Muscle of leg (tissue), 11 donors: Measurements from ENCODE around the gene NGB. TPM values are rescaled to one million over a fixed set of nuclear protein-coding genes. Genes with fewer than 3 reads are reported as not detected.

Source experiments
- DNase-seq: peaks from one replicate; pipeline ENCODE4 v3.0.0; 2013
- H3K27ac ChIP-seq: one replicate; pipeline ENCODE4 v1.5.1; 2013; ENCODE audit warnings: mild to moderate bottlenecking, low read length, control low read depth
- H3K27me3 ChIP-seq: one replicate; pipeline ENCODE4 v1.6.1; 2013; ENCODE audit warnings: low read length; ENCODE audit not compliant: control insufficient read depth, insufficient read depth
- H3K36me3 ChIP-seq: one replicate; pipeline ENCODE4 v1.6.1; 2013; ENCODE audit warnings: low read length; ENCODE audit not compliant: control insufficient read depth, insufficient read depth
- H3K4me1 ChIP-seq: one replicate; pipeline ENCODE4 v1.6.1; 2013; ENCODE audit warnings: low read length; ENCODE audit not compliant: control insufficient read depth, insufficient read depth
- H3K4me3 ChIP-seq: one replicate; pipeline ENCODE4 v1.5.1; 2013; ENCODE audit warnings: low read length, control low read depth
- H3K9me3 ChIP-seq: replicated peaks from 2 replicates; pipeline ENCODE4 v1.6.1; 2013; ENCODE audit warnings: low read depth, low read length; ENCODE audit not compliant: control insufficient read depth
- WGBS: methylation state at CpG from one replicate; pipeline ENCODE4 v1.1.5; 2013; ENCODE audit warnings: missing lambda C conversion rate; ENCODE audit not compliant: insufficient coverage; 5-methylcytosine and 5-hydroxymethylcytosine counted together
- polyA plus RNA-seq, 8 donors: library from polyadenylated mRNA; unstranded; fragments of 120-200 nt; gene quantifications; one replicate each; pipeline versions ENCODE4 v1.2.1 to v1.2.3, GENCODE V29; 2013; ENCODE audit warnings: inconsistent platforms in 1 of 8, low replicate concordance in 1 of 8; ENCODE audit not compliant: insufficient read length in 8 of 8, insufficient read depth in 1 of 8
- total RNA-seq: library from RNA; stranded (reverse); fragments of 120-200 nt; gene quantifications from one replicate; pipeline ENCODE4 v1.2.4, GENCODE V29; 2013

Gene NGB
- total and polyA plus RNA-seq, 9 donors = 0.17 TPM; not detected in 8

GRCh38 chr14:77224212-77224611 is 46.8 kb downstream of the NGB start:
- H3K4me3 ChIP-seq = no peak overlapping the region
- no peak for DNase-seq
- no peaks in the 10 kb centered on the region for H3K4me1 ChIP-seq
- no peaks in the 10 kb centered on the region for H3K36me3 ChIP-seq
- H3K9me3 ChIP-seq = no peaks in the 10 kb centered on the region
- 17% methylated on average over 4 of the region's 4 CpGs for WGBS
- peaks cover 2% of the 10 kb centered on the region for H3K27me3 ChIP-seq
- no peak overlapping the region for H3K27ac ChIP-seq

DNA sequence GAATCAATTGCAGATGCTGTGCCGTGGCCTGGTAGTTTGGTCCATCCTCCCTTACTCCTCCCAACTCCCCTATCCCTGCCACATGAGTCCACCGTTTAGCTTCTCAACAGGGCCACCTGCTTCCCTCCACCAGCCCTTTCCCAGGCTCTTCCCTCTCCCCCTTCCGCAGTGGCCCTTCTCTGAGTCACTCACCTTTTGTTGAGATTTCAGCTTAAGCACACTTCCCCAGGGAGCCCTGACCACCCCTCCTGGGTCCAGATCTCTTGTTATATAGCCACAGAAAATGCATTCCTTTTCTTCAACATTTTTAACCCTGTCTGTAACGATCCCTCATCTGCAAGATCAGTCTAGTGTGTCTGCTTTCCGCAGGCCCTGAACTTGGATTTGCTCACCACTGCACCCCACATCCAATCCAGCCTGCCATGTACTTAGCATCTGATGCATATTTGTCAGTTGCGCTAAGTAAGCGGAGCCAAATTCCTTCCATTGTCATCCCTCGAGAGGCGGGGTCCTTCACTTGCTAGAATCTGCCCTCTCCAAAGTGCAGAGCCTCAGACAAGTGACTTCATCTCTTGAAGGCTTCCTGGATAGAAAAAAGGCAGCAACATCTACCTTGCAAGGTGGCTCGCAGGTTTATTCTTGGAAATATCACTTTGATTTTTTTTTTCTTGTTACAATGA is 48.3 kb downstream of the NGB start:
- H3K9me3 ChIP-seq = no peaks in the 10 kb centered on the region
- H3K27ac ChIP-seq = no peak overlapping the region
- H3K36me3 ChIP-seq = no peaks in the 10 kb centered on the region
- 37% methylated on average over 9 of the region's 10 CpGs for WGBS
- H3K4me1 ChIP-seq = no peaks in the 10 kb centered on the region
- DNase-seq = no peak
- no peak overlapping the region for H3K4me3 ChIP-seq
- H3K27me3 ChIP-seq = peaks cover 2% of the 10 kb centered on the region

DNA sequence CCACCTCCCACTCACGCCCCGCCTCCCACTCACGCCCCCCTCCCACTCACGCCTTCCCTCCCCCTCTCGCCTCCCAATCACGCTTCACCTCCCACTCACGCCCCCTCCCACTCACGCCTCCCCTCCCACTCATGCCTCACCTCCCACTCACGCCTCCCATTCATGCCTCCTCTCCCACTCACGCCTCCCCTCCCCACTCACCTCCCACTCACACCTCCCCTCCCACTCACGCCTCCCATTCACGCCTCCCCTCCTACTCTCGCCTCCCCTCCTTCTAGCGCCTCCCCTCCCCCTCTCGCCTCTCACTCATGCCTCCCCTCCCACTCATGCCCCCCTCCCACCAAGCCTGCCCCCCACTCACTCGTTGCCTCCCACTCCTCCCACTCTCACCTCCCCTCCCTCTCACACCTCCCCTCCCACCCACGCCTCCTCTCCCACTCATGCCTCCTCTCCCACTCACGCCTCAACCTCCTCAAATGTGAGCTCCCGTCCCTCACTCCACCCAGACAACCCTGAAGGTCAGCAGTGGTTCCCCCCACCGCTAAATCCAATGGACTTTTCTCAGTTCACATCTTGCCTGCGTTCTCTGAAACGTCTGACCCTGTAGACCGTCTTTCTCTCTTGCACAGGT is 49.6 kb downstream of the NGB start:
- H3K9me3 ChIP-seq = no peaks in the 10 kb centered on the region
- H3K4me3 ChIP-seq = no peak overlapping the region
- H3K27ac ChIP-seq = no peak overlapping the region
- WGBS = 68% methylated on average over 19 of the region's 23 CpGs
- H3K36me3 ChIP-seq = no peaks in the 10 kb centered on the region
- H3K4me1 ChIP-seq = no peaks in the 10 kb centered on the region
- peaks cover 4% of the 10 kb centered on the region for H3K27me3 ChIP-seq
- DNase-seq = no peak

- Histone ChIP-seq H3K27ac (no peak overlapping the region), H3K36me3 (no peaks in the 10 kb centered on the region), H3K4me3 (no peak overlapping the region), H3K27me3 (peaks cover 4% of the 10 kb centered on the region), H3K9me3 (no peaks in the 10 kb centered on the region), H3K4me1 (no peaks in the 10 kb centered on the region)
- DNase-seq = no peak
- 60% methylated on average over 4 of the region's 24 CpGs for WGBS
These were observed 50.6 kb downstream of the NGB start for GRCh38 chr14:77220246-77221017.

- Histone ChIP-seq H3K9me3 (no peaks in the 10 kb centered on the region), H3K27me3 (peaks cover 4% of the 10 kb centered on the region), H3K4me3 (no peak overlapping the region), H3K27ac (no peak overlapping the region), H3K4me1 (no peaks in the 10 kb centered on the region), H3K36me3 (no peaks in the 10 kb centered on the region)
- no peak for DNase-seq
- WGBS = 64% methylated on average over 10 of the region's 10 CpGs
These were observed 51.4 kb downstream of the NGB start for GRCh38 chr14:77219591-77219990.

DNA sequence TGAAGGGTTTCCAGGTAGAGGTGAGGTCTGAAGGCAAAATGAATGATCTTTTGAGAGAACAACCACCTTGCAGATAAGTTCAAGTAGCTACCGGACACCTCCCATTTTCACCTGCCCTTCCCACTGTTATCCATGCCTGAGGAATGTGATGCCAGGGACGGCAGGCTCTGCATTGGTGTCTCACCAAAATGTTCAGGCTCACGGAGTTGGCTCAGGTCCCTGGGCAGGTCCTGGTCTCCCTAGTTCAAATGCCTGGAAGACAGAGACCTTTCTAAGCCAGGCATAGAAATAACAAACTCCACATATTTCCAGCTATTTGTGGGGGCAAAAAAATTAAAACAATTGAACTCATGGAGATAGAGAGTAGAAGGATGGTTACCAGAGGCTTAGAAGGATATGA is 53.5 kb downstream of the NGB start:
- H3K27me3 ChIP-seq = peaks cover 4% of the 10 kb centered on the region

More for the DNA sequence above, 53.5 kb downstream of the NGB start:
- no peaks in the 10 kb centered on the region for H3K9me3 ChIP-seq
- DNase-seq = no peak
- H3K36me3 ChIP-seq = no peaks in the 10 kb centered on the region
- no peak overlapping the region for H3K27ac ChIP-seq
- 56% methylated on average over 2 of the region's 3 CpGs for WGBS
- H3K4me3 ChIP-seq = no peak overlapping the region
- H3K4me1 ChIP-seq = no peaks in the 10 kb centered on the region

Other genes starting within 250 kb of the NGB start
- gene IRF2BPL, start 242.5 kb downstream of the NGB start, total RNA-seq = 16.8 TPM
- 10 to 100 TPM; 20.3 to 30.4 (median 25.2) TPM for gene IRF2BPL, start 242.5 kb downstream of the NGB start, polyA plus RNA-seq
- 18.9 TPM for gene CIPC, start 172.9 kb downstream of the NGB start, total RNA-seq
- gene CIPC, start 172.9 kb downstream of the NGB start, polyA plus RNA-seq = 10 to 100 TPM; 13.0 to 18.7 (median 15.7) TPM
- gene ZDHHC22, start 129.4 kb downstream of the NGB start, total RNA-seq = 0.09 TPM
- gene ZDHHC22, start 129.4 kb downstream of the NGB start, polyA plus RNA-seq = under 1 TPM; 0.31 to 0.61 (median 0.46) TPM
- gene TMEM63C, start 89.4 kb downstream of the NGB start, total RNA-seq = 0.71 TPM
- gene TMEM63C, start 89.4 kb downstream of the NGB start, polyA plus RNA-seq = 1 to 10 TPM; 1.3 to 5.2 (median 2.5) TPM
- gene POMT2, start 49.7 kb upstream of the NGB start, total RNA-seq = 11.7 TPM
- 10 to 100 TPM; 15.8 to 25.9 (median 24.4) TPM for gene POMT2, start 49.7 kb upstream of the NGB start, polyA plus RNA-seq
- gene GSTZ1, start 49.8 kb upstream of the NGB start, total RNA-seq = 22.6 TPM
- gene GSTZ1, start 49.8 kb upstream of the NGB start, polyA plus RNA-seq = 10 to 100 TPM; 20.7 to 28.0 (median 25.1) TPM
- gene TMED8, start 105.9 kb upstream of the NGB start, total RNA-seq = 4.5 TPM
- gene TMED8, start 105.9 kb upstream of the NGB start, polyA plus RNA-seq = 1 to 10 TPM; 4.4 to 8.2 (median 5.6) TPM
- 0.44 TPM for gene SAMD15, start 106.2 kb upstream of the NGB start, total RNA-seq
- 1 to 10 TPM in 1 of 8 donors, under 1 TPM in 7; 0.17 to 1.1 (median 0.38) TPM for gene SAMD15, start 106.2 kb upstream of the NGB start, polyA plus RNA-seq
- gene NOXRED1, start 152.3 kb upstream of the NGB start, total RNA-seq = 0.13 TPM
- gene NOXRED1, start 152.3 kb upstream of the NGB start, polyA plus RNA-seq = under 1 TPM; 0.06 to 0.43 (median 0.24) TPM
- gene VIPAS39, start 186.4 kb upstream of the NGB start, total RNA-seq = 20.6 TPM
- 10 to 100 TPM; 19.9 to 24.0 (median 22.3) TPM for gene VIPAS39, start 186.4 kb upstream of the NGB start, polyA plus RNA-seq
- 95.0 TPM for gene AHSA1, start 186.9 kb upstream of the NGB start, total RNA-seq
- gene AHSA1, start 186.9 kb upstream of the NGB start, polyA plus RNA-seq = 100 to 1,000 TPM; 101 to 133 (median 115) TPM
- gene ISM2, start 227.6 kb upstream of the NGB start, total RNA-seq = 0.09 TPM
- gene ISM2, start 227.6 kb upstream of the NGB start, polyA plus RNA-seq = under 1 TPM in 5 of 8 donors, not detected in 3; 0.08 to 0.21 (median 0.11) TPM